GM23338 (cell line): ENCODE results near the gene ACSF3. TPM values are rescaled to one million over a fixed set of nuclear protein-coding genes. Genes with fewer than 3 reads are reported as not detected.

Experiments used
- ATAC-seq: fragments of 200-7000 bp; cut with Tn5 transposase; 3 replicates; pipeline ENCODE4 v1.9.1; 2020
- DNase-seq: peaks from one replicate; pipeline ENCODE4 v3.0.0-alpha.2; 2015; ENCODE audit warnings: low spot score
- H2AFZ ChIP-seq: fragments of 200-600 bp; sonication (generic); 2 replicates; pipeline ENCODE4 v1.8.0; 2016; ENCODE audit warnings: antibody characterized with exemption, mild to moderate bottlenecking, moderate library complexity
- H3F3A ChIP-seq: fragments of 200-600 bp; sonication (generic); replicated peaks from 2 replicates; pipeline ENCODE4 v1.8.0; 2017; ENCODE audit warnings: antibody characterized with exemption, mixed run types, low read depth
- H3K27ac ChIP-seq: fragments of 200-600 bp; sonication (generic); 2 replicates; pipeline ENCODE4 v1.6.1; 2016; ENCODE audit warnings: low read depth
- H3K27me3 ChIP-seq: fragments of 200-600 bp; sonication (generic); 2 replicates; pipeline ENCODE4 v1.8.0; 2016; ENCODE audit warnings: mild to moderate bottlenecking, mixed run types, moderate library complexity; ENCODE audit not compliant: insufficient read depth
- H3K36me3 ChIP-seq: fragments of 200-600 bp; sonication (generic); 2 replicates; pipeline ENCODE4 v1.8.0; 2016; ENCODE audit warnings: mild to moderate bottlenecking; ENCODE audit not compliant: insufficient read depth
- H3K4me1 ChIP-seq: fragments of 200-600 bp; sonication (generic); 2 replicates; pipeline ENCODE4 v1.8.0; 2016; ENCODE audit warnings: mild to moderate bottlenecking, moderate library complexity; ENCODE audit not compliant: insufficient read depth
- H3K4me2 ChIP-seq: fragments of 200-600 bp; sonication (generic); 2 replicates; pipeline ENCODE4 v1.7.1; 2017; ENCODE audit warnings: mixed run types
- H3K4me3 ChIP-seq: fragments of 200-600 bp; sonication (generic); 2 replicates; pipeline ENCODE4 v1.6.1; 2016; ENCODE audit warnings: mixed run types
- H3K79me2 ChIP-seq: fragments of 200-600 bp; sonication (generic); replicated peaks from 2 replicates; pipeline ENCODE4 v1.8.0; 2017; ENCODE audit warnings: mild to moderate bottlenecking; ENCODE audit not compliant: insufficient read depth
- H3K9me2 ChIP-seq: fragments of 200-600 bp; sonication (generic); 2 replicates; pipeline ENCODE4 v1.8.0; 2017; ENCODE audit not compliant: insufficient read depth
- H4K20me1 ChIP-seq: fragments of 200-600 bp; sonication (generic); replicated peaks from 2 replicates; pipeline ENCODE4 v1.8.0; 2017; ENCODE audit warnings: mild to moderate bottlenecking; ENCODE audit not compliant: insufficient read depth
- H3K27ac Mint-ChIP-seq: 2 replicates; pipeline ENCODE4 v1.8.0; 2020; ENCODE audit warnings: inconsistent platforms, mild to moderate bottlenecking, moderate library complexity, mixed read lengths
- H3K27me3 Mint-ChIP-seq: 3 replicates; pipeline ENCODE4 v1.8.0; 2022; ENCODE audit warnings: low read depth, mild to moderate bottlenecking, moderate library complexity, mixed read lengths, inconsistent platforms; ENCODE audit not compliant: insufficient read depth, poor library complexity
- H3K36me3 Mint-ChIP-seq: 3 replicates; pipeline ENCODE4 v1.8.0; 2021; ENCODE audit warnings: low read depth, mild to moderate bottlenecking, inconsistent platforms, moderate library complexity, mixed read lengths
- H3K4me1 Mint-ChIP-seq: 3 replicates; pipeline ENCODE4 v1.8.0; 2020; ENCODE audit warnings: mild to moderate bottlenecking, inconsistent platforms, mixed read lengths
- H3K4me3 Mint-ChIP-seq: 3 replicates; pipeline ENCODE4 v1.8.0; 2021; ENCODE audit warnings: moderate library complexity, mild to moderate bottlenecking, inconsistent platforms, mixed read lengths
- H3K9me3 Mint-ChIP-seq: 3 replicates; pipeline ENCODE4 v1.8.0; 2020; ENCODE audit warnings: moderate library complexity, mild to moderate bottlenecking, inconsistent platforms, mixed read lengths
- CREB1 ChIP-seq: fragments of 250-450 bp; sonication (Bioruptor Pico); IDR thresholded peaks from 2 replicates; pipeline ENCODE4 v1.5.0; 2020; ENCODE audit warnings: low read depth, mild to moderate bottlenecking, moderate library complexity
- CTCF ChIP-seq, 2 experiments: fragments of 200-600 bp in 1 of 2; sonication (generic) in 1 of 2; conservative IDR thresholded peaks; 2 replicates each; pipeline versions ENCODE4 v1.5.1 to v1.6.1; 2016 to 2017; ENCODE audit warnings: antibody characterized with exemption in 2 of 2, low read depth in 2 of 2, mild to moderate bottlenecking in 2 of 2, moderate library complexity in 1 of 2
- ETS1 ChIP-seq: IDR thresholded peaks from 2 replicates; pipeline ENCODE4 v1.6.1; 2016; ENCODE audit warnings: antibody characterized with exemption
- EZH2 ChIP-seq: fragments of 200-600 bp; sonication (generic); IDR thresholded peaks from one replicate; pipeline ENCODE4 v1.8.0; 2017; ENCODE audit warnings: antibody characterized with exemption, mild to moderate bottlenecking, low read depth; ENCODE audit not compliant: unreplicated experiment
- EZH2phosphoT487 ChIP-seq: fragments of 200-600 bp; sonication (generic); IDR thresholded peaks from one replicate; pipeline ENCODE4 v1.8.1; 2018; ENCODE audit warnings: antibody characterized with exemption; ENCODE audit not compliant: unreplicated experiment
- JUNB ChIP-seq: IDR thresholded peaks from one replicate; pipeline ENCODE4 v1.6.1; 2016; ENCODE audit warnings: antibody characterized with exemption; ENCODE audit not compliant: unreplicated experiment
- NANOG ChIP-seq: IDR thresholded peaks from 2 replicates; pipeline ENCODE4 v1.6.1; 2016; ENCODE audit warnings: antibody characterized with exemption, borderline replicate concordance
- POLR2AphosphoS5 ChIP-seq: IDR thresholded peaks from 2 replicates; pipeline ENCODE4 v1.6.1; 2016; ENCODE audit warnings: antibody characterized with exemption, low read depth
- REST ChIP-seq: IDR thresholded peaks from one replicate; pipeline ENCODE4 v1.6.1; 2018; ENCODE audit warnings: antibody characterized with exemption; ENCODE audit not compliant: unreplicated experiment
- STAT1 ChIP-seq: IDR thresholded peaks from one replicate; pipeline ENCODE4 v1.6.1; 2016; ENCODE audit warnings: antibody characterized with exemption; ENCODE audit not compliant: unreplicated experiment
- ZNF114 ChIP-seq: fragments of 250-450 bp; sonication (Bioruptor Pico); IDR thresholded peaks from 2 replicates; pipeline ENCODE4 v1.5.0; 2020; ENCODE audit warnings: mild to moderate bottlenecking, moderate library complexity
- ZNF331 ChIP-seq: fragments of 250-450 bp; sonication (Bioruptor Pico); IDR thresholded peaks from 2 replicates; pipeline ENCODE4 v1.5.0; 2020; ENCODE audit warnings: low read depth, mild to moderate bottlenecking, moderate library complexity
- ZNF462 ChIP-seq: fragments of 250-450 bp; sonication (Bioruptor Pico); IDR thresholded peaks from 2 replicates; pipeline ENCODE4 v1.5.0; 2020; ENCODE audit warnings: mild to moderate bottlenecking, moderate library complexity
- polyA plus RNA-seq: library from polyadenylated mRNA; unstranded; fragments of >200 nt; fragmentation: Nextera tagmentation; extraction: Ambion mirVana; gene quantifications from 2 replicates; pipeline ENCODE4 v1.2.1, GENCODE V29; 2016
- total RNA-seq: library from RNA; depleted of rRNA; stranded (reverse); fragments of >200 nt; shearing (Covaris generic); gene quantifications from 2 replicates; pipeline ENCODE4 v1.2.3, GENCODE V29; 2014

Gene ACSF3
- total and polyA plus RNA-seq, 2 experiments from 2014 or later = 12.8 to 23.1 TPM

- Histone ChIP-seq H3K36me3 (no peaks in the 10 kb centered on the region), H3K9me2 (no peaks in the 10 kb centered on the region), H3K4me1 (peaks cover 10% of the 10 kb centered on the region), H3K27me3 (no peaks in the 10 kb centered on the region), H2AFZ (no peak overlapping the region), H3F3A (no peaks in the 10 kb centered on the region), H3K27ac (no peak overlapping the region), H3K79me2 (no peaks in the 10 kb centered on the region), H3K4me2 (no peak overlapping the region), H3K4me3 (no peak overlapping the region), H4K20me1 (no peaks in the 10 kb centered on the region)
- no peaks in the 10 kb centered on the region for H3K36me3 Mint-ChIP-seq
- no peak overlapping the region; the same call in 2 of the 3 replicates for H3K4me3 Mint-ChIP-seq
- no peak for ATAC-seq
- DNase-seq = no peak
- no peak overlapping the region for H3K27ac Mint-ChIP-seq
- no peaks in the 10 kb centered on the region for H3K9me3 Mint-ChIP-seq
- TF ChIP-seq CREB1 = no peak
- no peak for TF ChIP-seq ETS1
- no peak for TF ChIP-seq ZNF114 (CRISPR knock-in tag)
- no peak for TF ChIP-seq ZNF462 (CRISPR knock-in tag)
- no peak for TF ChIP-seq STAT1
- no peak for TF ChIP-seq EZH2
- TF ChIP-seq EZH2phosphoT487 = no peak
- no peak for TF ChIP-seq POLR2AphosphoS5
- TF ChIP-seq REST = no peak
- no peak for TF ChIP-seq JUNB
- no peak for TF ChIP-seq CTCF (conservative IDR thresholded peaks at IDR 0.05; ENCODE audit: low read depth in 2 of 2)
- TF ChIP-seq ZNF331 (CRISPR knock-in tag) = no peak
- TF ChIP-seq NANOG = no peak
- peaks cover 8% of the 10 kb centered on the region for H3K27me3 Mint-ChIP-seq
- H3K4me1 Mint-ChIP-seq = peaks cover 13% of the 10 kb centered on the region
These were observed 74.9 kb downstream of the ACSF3 start for GRCh38 chr16:89168381-89169189.
